Prostate gland (tissue), 2 donors: ENCODE data around the gene CCDC201. TPM values are rescaled to one million over a fixed set of nuclear protein-coding genes. Genes with fewer than 3 reads are reported as not detected.

Source experiments
- DNase-seq: peaks from one replicate; pipeline ENCODE4 v3.0.0-alpha.2; 2019; ENCODE audit warnings: low spot score
- H3K27ac ChIP-seq, 2 donors: fragments of 200-600 bp; sonication (generic); 2 replicates each; pipeline ENCODE4 v1.5.1; 2017 to 2019
- H3K27me3 ChIP-seq: fragments of 200-600 bp; sonication (generic); replicated peaks from 2 replicates; pipeline ENCODE4 v1.5.1; 2019; ENCODE audit not compliant: insufficient read depth
- H3K36me3 ChIP-seq, 2 donors: fragments of 200-600 bp; sonication (generic); 1 replicate in 1 of 2; 2 replicates in 1 of 2; pipeline versions ENCODE4 v1.5.1 to v1.8.1; 2017 to 2019
- H3K4me1 ChIP-seq: fragments of 200-600 bp; sonication (generic); replicated peaks from 2 replicates; pipeline ENCODE4 v1.5.1; 2019
- H3K4me3 ChIP-seq, 2 donors: fragments of 200-600 bp; sonication (generic); 2 replicates each; pipeline ENCODE4 v1.5.1; 2017 to 2019
- H3K9me3 ChIP-seq: fragments of 200-600 bp; sonication (generic); 2 replicates; pipeline ENCODE4 v1.5.1; 2017
- CTCF ChIP-seq, 4 experiments: fragments of 200-600 bp in 2 of 4; fragments of 450-650 bp in 2 of 4; sonication (generic) in 2 of 4; IDR thresholded peaks; 1 replicate in 3 of 4; 2 replicates in 1 of 4; pipeline ENCODE4 v1.5.1; 2016 to 2019; ENCODE audit warnings: antibody characterized with exemption in 4 of 4, mild to moderate bottlenecking in 2 of 4, moderate library complexity in 2 of 4
- POLR2A ChIP-seq: fragments of 450-650 bp; IDR thresholded peaks from one replicate; pipeline ENCODE4 v1.6.1; 2016; ENCODE audit warnings: antibody characterized with exemption, mild to moderate bottlenecking
- POLR2AphosphoS5 ChIP-seq: sonication (generic); formaldehyde crosslinking; IDR thresholded peaks from one replicate; pipeline ENCODE4 v1.6.1; 2017; ENCODE audit warnings: antibody characterized with exemption
- WGBS: methylation state at CpG from one replicate; pipeline ENCODE4 v1.1.5; 2018; 5-methylcytosine and 5-hydroxymethylcytosine counted together
- intact Hi-C: fragments of 100-400 bp; cut with DNase I; formaldehyde crosslinking; loops from one replicate; pipeline ENCODE4 v1.14.2; 2022
- total RNA-seq, 2 donors: library from RNA; depleted of rRNA; stranded (reverse); fragments of >200 nt; gene quantifications; one replicate each; pipeline ENCODE4 v1.1.0, GENCODE V29; 2016

Gene CCDC201
- total RNA-seq, 2 donors from 2014 or later, result not detected

DNA sequence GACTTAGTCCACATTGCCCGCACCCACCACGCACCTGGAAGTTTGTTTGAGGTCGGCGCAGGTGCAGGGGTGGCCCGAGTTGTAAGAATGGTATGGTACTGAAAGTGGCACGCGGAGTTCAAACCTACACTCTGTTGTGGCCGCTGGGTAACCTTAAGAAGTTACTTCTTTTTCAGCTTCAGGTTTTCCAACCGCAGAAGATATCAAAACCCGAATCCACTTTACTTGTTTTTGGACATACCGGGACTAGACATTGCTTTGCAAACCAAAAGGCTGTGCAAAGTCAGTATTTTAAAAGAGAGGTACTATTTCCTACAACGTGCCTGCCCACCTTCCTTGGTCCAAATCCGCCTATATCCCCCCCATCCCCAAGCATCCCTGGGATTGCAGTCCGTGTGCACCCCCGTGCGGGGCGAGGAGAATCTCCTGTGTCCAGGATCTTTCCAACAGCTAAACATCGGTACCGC is 47.1 kb upstream of the CCDC201 start:
- no peak for DNase-seq
- no peaks in the 10 kb centered on the region for H3K4me1 ChIP-seq
- intact Hi-C loops, result loop anchor here (2.0 to 10.0 kb wide), 7 partner anchors 432 to 1332 kb away; no protein-coding TSS in a partner anchor
- peak overlapping the region; percentile 29 to 39 for H3K4me3 ChIP-seq
- TF ChIP-seq POLR2A, result no peak
- TF ChIP-seq CTCF (IDR thresholded peaks at IDR 0.05), result no peak
- no peak for TF ChIP-seq POLR2AphosphoS5
- H3K36me3 ChIP-seq, result no peaks in the 10 kb centered on the region
- no peaks in the 10 kb centered on the region for H3K9me3 ChIP-seq
- H3K27ac ChIP-seq, result no peak overlapping the region
- no peaks in the 10 kb centered on the region for H3K27me3 ChIP-seq
- 3% methylated on average over 19 of the region's 19 CpGs for whole genome bisulfite sequencing

DNA sequence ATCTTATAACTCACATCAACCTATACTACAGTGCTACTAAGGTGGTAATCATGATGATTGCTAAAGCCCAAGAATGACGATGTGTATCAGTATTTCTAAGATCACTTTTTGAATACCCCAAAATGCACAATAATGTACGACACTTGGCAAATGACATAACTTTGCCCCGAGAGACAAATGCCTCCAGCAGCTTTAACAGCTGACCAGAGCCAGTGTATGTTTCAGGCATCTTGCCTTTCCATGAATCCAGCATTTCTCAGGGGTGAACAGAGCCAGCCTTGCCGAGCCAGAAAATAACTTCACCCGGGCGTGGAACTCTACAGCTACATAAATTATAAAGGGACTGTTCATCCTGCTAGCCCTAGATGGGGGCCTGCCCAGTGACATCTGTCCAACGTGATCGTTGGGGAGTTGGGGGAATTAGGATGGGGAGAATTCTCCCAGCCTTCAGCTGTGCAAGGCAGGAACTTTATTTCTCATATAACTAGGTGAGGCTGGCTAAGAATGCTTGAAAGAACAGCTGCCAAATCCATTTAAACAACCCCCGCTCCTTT is 46.4 kb upstream of the CCDC201 start:
- Histone ChIP-seq H3K36me3 (no peaks in the 10 kb centered on the region), H3K4me3 (peak overlapping the region in 1 of 2 donors; percentile 29), H3K9me3 (no peaks in the 10 kb centered on the region), H3K27ac (no peak overlapping the region), H3K4me1 (no peaks in the 10 kb centered on the region), H3K27me3 (no peaks in the 10 kb centered on the region)
- no peak for DNase-seq
- 25% methylated on average over 9 of the region's 9 CpGs for WGBS
- intact Hi-C loops, result loop anchor here (2.0 to 5.0 kb wide), 2 partner anchors 1261 to 1333 kb away; no protein-coding TSS in a partner anchor
- no peak for TF ChIP-seq POLR2A
- no peak for TF ChIP-seq CTCF (IDR thresholded peaks at IDR 0.05)

GRCh38 chr7:45918556-45918955 is 45.7 kb upstream of the CCDC201 start:
- Histone ChIP-seq H3K27ac (no peak overlapping the region), H3K4me3 (no peak overlapping the region), H3K9me3 (no peaks in the 10 kb centered on the region), H3K4me1 (no peaks in the 10 kb centered on the region), H3K27me3 (no peaks in the 10 kb centered on the region), H3K36me3 (no peaks in the 10 kb centered on the region)
- 74% methylated on average over 2 of the region's 2 CpGs for WGBS
- TF ChIP-seq POLR2AphosphoS5, result no peak
- no peak for TF ChIP-seq POLR2A
- TF ChIP-seq CTCF (IDR thresholded peaks at IDR 0.05), result no peak
- intact Hi-C loops, result loop anchor here (2.0 to 5.0 kb wide), 2 partner anchors 1262 to 1334 kb away; no protein-coding TSS in a partner anchor
- no peak for DNase-seq

DNA sequence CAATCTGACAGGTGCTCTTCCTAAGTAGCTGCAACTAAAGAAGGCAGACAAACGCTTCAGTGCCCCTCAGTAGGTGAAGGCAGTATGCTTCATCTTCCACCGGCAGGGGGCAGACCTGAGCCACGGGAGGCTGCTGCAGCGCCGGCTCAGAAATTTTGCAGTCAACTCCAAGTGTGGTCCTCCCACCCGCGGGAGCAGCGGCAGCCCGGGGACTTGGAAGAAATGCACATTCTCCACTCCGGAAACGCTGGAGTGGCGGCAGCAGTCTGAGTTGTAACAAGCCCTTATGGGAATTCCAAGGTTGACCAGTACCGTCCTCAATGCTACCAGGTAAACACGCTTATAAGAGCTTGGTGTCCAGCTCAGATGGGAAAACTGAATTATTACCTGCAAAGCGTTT is 44.8 kb upstream of the CCDC201 start:
- H3K4me1 ChIP-seq, result no peaks in the 10 kb centered on the region
- no peak overlapping the region for H3K27ac ChIP-seq
- no peak overlapping the region for H3K4me3 ChIP-seq
- peak; percentile 35 for TF ChIP-seq POLR2AphosphoS5
- peak; percentile 86 to 94 (median 91) for TF ChIP-seq CTCF (IDR thresholded peaks at IDR 0.05)
- TF ChIP-seq POLR2A, result no peak
- peak; percentile 70 for DNase-seq
- no peaks in the 10 kb centered on the region for H3K27me3 ChIP-seq
- WGBS, result 7% methylated on average over 15 of the region's 15 CpGs
- intact Hi-C loops, result loop anchor here (2.0 to 5.0 kb wide), 2 partner anchors 1263 to 1335 kb away; no protein-coding TSS in a partner anchor
- H3K9me3 ChIP-seq, result no peaks in the 10 kb centered on the region
- H3K36me3 ChIP-seq, result no peaks in the 10 kb centered on the region

- intact Hi-C loops, result loop anchor here (5.0 kb wide), 1 partner anchor 1335 kb away; no protein-coding TSS in a partner anchor
- TF ChIP-seq POLR2AphosphoS5 (no peak), POLR2A (no peak), CTCF (IDR thresholded peaks at IDR 0.05) (no peak)
- H3K27ac ChIP-seq, result no peak overlapping the region
- WGBS, result 70% methylated on average over 14 of the region's 14 CpGs
- H3K27me3 ChIP-seq, result no peaks in the 10 kb centered on the region
- H3K4me1 ChIP-seq, result no peaks in the 10 kb centered on the region
- no peak for DNase-seq
- no peaks in the 10 kb centered on the region for H3K36me3 ChIP-seq
- no peaks in the 10 kb centered on the region for H3K9me3 ChIP-seq
- H3K4me3 ChIP-seq, result no peak overlapping the region
These were observed 44.2 kb upstream of the CCDC201 start for GRCh38 chr7:45917064-45917463.
